Neuronal stem cell (in vitro differentiated cells): ENCODE data around the gene GNAQ.

Experiments used
- DNase-seq: peaks from one replicate; pipeline ENCODE4 v3.0.0-alpha.2; 2013; ENCODE audit warnings: low spot score
- H2AFZ ChIP-seq: one replicate; pipeline ENCODE4 v1.6.1; 2013; ENCODE audit warnings: mild to moderate bottlenecking, low read length, inconsistent platforms
- H2AK5ac ChIP-seq: 2 replicates; pipeline ENCODE4 v1.6.1; 2013; ENCODE audit warnings: low read depth, mild to moderate bottlenecking, inconsistent platforms, low read length, moderate library complexity, mixed read lengths
- H2BK120ac ChIP-seq: 2 replicates; pipeline ENCODE4 v1.6.1; 2013; ENCODE audit warnings: low read depth, mild to moderate bottlenecking, inconsistent platforms, low read length, moderate library complexity, mixed read lengths
- H2BK12ac ChIP-seq: one replicate; pipeline ENCODE4 v1.6.1; 2013; ENCODE audit warnings: low read length, inconsistent platforms
- H2BK15ac ChIP-seq: 2 replicates; pipeline ENCODE4 v1.6.1; 2013; ENCODE audit warnings: mild to moderate bottlenecking, low read length, inconsistent platforms, mixed read lengths
- H2BK5ac ChIP-seq: one replicate; pipeline ENCODE4 v1.6.1; 2013; ENCODE audit warnings: inconsistent platforms, mild to moderate bottlenecking, low read length, moderate library complexity
- H3K14ac ChIP-seq: one replicate; pipeline ENCODE4 v1.6.1; 2013; ENCODE audit warnings: low read length, inconsistent platforms
- H3K18ac ChIP-seq: 2 replicates; pipeline ENCODE4 v1.6.1; 2013; ENCODE audit warnings: low read length, inconsistent platforms
- H3K23ac ChIP-seq: 2 replicates; pipeline ENCODE4 v1.6.1; 2013; ENCODE audit warnings: low read depth, mild to moderate bottlenecking, mixed read lengths, low read length, inconsistent platforms; ENCODE audit not compliant: poor library complexity
- H3K27ac ChIP-seq: replicated peaks from 3 replicates; pipeline ENCODE4 v1.5.1; 2013; ENCODE audit warnings: low read length, inconsistent platforms
- H3K27me3 ChIP-seq, 3 experiments: 2 replicates each; pipeline ENCODE4 v1.6.1; 2013; ENCODE audit warnings: low read length in 3 of 3, mild to moderate bottlenecking in 2 of 3, inconsistent platforms in 1 of 3, low read depth in 1 of 3, mixed read lengths in 1 of 3, moderate library complexity in 1 of 3; ENCODE audit not compliant: control insufficient read depth in 3 of 3, insufficient read depth in 3 of 3
- H3K36me3 ChIP-seq, 2 donors: replicated peaks in 1 of 2; 2 replicates each; pipeline ENCODE4 v1.6.1; 2013; ENCODE audit warnings: low read length in 2 of 2; ENCODE audit not compliant: control insufficient read depth in 2 of 2, insufficient read depth in 2 of 2
- H3K4ac ChIP-seq: 2 replicates; pipeline ENCODE4 v1.6.1; 2013; ENCODE audit warnings: inconsistent platforms, mild to moderate bottlenecking, low read length, moderate library complexity
- H3K4me1 ChIP-seq, 2 donors: 1 replicate in 1 of 2; 2 replicates in 1 of 2; pipeline ENCODE4 v1.6.1; 2013; ENCODE audit warnings: low read length in 2 of 2, low read depth in 1 of 2; ENCODE audit not compliant: control insufficient read depth in 2 of 2, insufficient read depth in 1 of 2
- H3K4me2 ChIP-seq: one replicate; pipeline ENCODE4 v1.6.1; 2013; ENCODE audit warnings: mild to moderate bottlenecking, low read length, inconsistent platforms; ENCODE audit not compliant: insufficient read depth, poor library complexity, severe bottlenecking
- H3K4me3 ChIP-seq, 2 donors: 2 replicates each; pipeline ENCODE4 v1.5.1; 2013; ENCODE audit warnings: low read length in 2 of 2, mild to moderate bottlenecking in 2 of 2, inconsistent platforms in 1 of 2, moderate library complexity in 1 of 2
- H3K79me1 ChIP-seq: one replicate; pipeline ENCODE4 v1.6.1; 2013; ENCODE audit warnings: low read depth, mild to moderate bottlenecking, inconsistent platforms, low read length, moderate library complexity
- H3K9ac ChIP-seq: one replicate; pipeline ENCODE4 v1.6.1; 2013; ENCODE audit warnings: mild to moderate bottlenecking, low read depth, low read length, inconsistent platforms; ENCODE audit not compliant: poor library complexity
- H3K9me3 ChIP-seq, 2 donors: replicated peaks in 1 of 2; 2 replicates each; pipeline versions ENCODE3 to v1.6.1; 2013; ENCODE audit warnings: low read length in 2 of 2, mild to moderate bottlenecking in 2 of 2, inconsistent platforms in 1 of 2, low read depth in 1 of 2, mixed read lengths in 1 of 2, moderate library complexity in 1 of 2; ENCODE audit not compliant: control insufficient read depth in 2 of 2, insufficient read depth in 1 of 2
- H4K8ac ChIP-seq: one replicate; pipeline ENCODE4 v1.6.1; 2013; ENCODE audit warnings: low read depth, mild to moderate bottlenecking, inconsistent platforms, low read length, moderate library complexity
- H4K91ac ChIP-seq: one replicate; pipeline ENCODE4 v1.6.1; 2013; ENCODE audit warnings: low read length, low read depth, mild to moderate bottlenecking, inconsistent platforms; ENCODE audit not compliant: poor library complexity
- WGBS, 2 donors: extraction: QIAGEN DNeasy Blood & Tissue Kit; methylation state at CpG; one replicate each; pipeline ENCODE4 v1.1.7; 2013; ENCODE audit warnings: missing lambda C conversion rate in 2 of 2, mixed read lengths in 1 of 2; ENCODE audit not compliant: insufficient read length in 2 of 2, insufficient replicate concordance in 1 of 2; ENCODE audit errors: extremely low coverage in 2 of 2; 5-methylcytosine and 5-hydroxymethylcytosine counted together

Gene GNAQ

GRCh38 chr9:77857513-77858259 is 173.9 kb downstream of the GNAQ start:
- H2BK12ac ChIP-seq: no peak overlapping the region
- H3K9ac ChIP-seq: no peak overlapping the region
- no peak overlapping the region for H3K4me3 ChIP-seq
- H3K23ac ChIP-seq: no peak overlapping the region
- H2BK120ac ChIP-seq: no peak overlapping the region
- H3K14ac ChIP-seq: no peak overlapping the region
- no peak overlapping the region for H2BK5ac ChIP-seq
- no peak overlapping the region for H3K4me2 ChIP-seq
- no peak overlapping the region for H2BK15ac ChIP-seq
- H3K27me3 ChIP-seq: no peaks in the 10 kb centered on the region
- H4K8ac ChIP-seq: no peak overlapping the region
- peaks cover 0 to 1% of the 10 kb centered on the region in 2 donors for H3K4me1 ChIP-seq
- no peak overlapping the region for H4K91ac ChIP-seq
- H3K9me3 ChIP-seq: peaks cover 0 to 4% of the 10 kb centered on the region in 2 donors
- H3K4ac ChIP-seq: no peak overlapping the region
- no peaks in the 10 kb centered on the region for H3K36me3 ChIP-seq
- no peak for DNase-seq
- no peaks in the 10 kb centered on the region for H3K79me1 ChIP-seq
- no peak overlapping the region for H3K18ac ChIP-seq
- no peak overlapping the region for H2AK5ac ChIP-seq
- no peak overlapping the region for H2AFZ ChIP-seq
- WGBS, 2 donors: 92% methylated on average over 1 of the region's 2 CpGs; no CpG with 5 or more reads in 1 of the 2 donors
- H3K27ac ChIP-seq: no peak overlapping the region

GRCh38 chr9:77856615-77857014 is 175.0 kb downstream of the GNAQ start:
- Histone ChIP-seq H3K14ac (no peak overlapping the region), H2AK5ac (no peak overlapping the region), H3K79me1 (no peaks in the 10 kb centered on the region), H3K4me1 (peaks cover 0 to 1% of the 10 kb centered on the region in 2 donors), H2BK15ac (no peak overlapping the region), H3K27me3 (no peaks in the 10 kb centered on the region), H2AFZ (no peak overlapping the region), H2BK12ac (no peak overlapping the region), H3K36me3 (no peaks in the 10 kb centered on the region), H3K18ac (no peak overlapping the region), H3K4me3 (no peak overlapping the region), H4K8ac (no peak overlapping the region), H3K27ac (no peak overlapping the region), H4K91ac (no peak overlapping the region), H3K4me2 (no peak overlapping the region), H3K9ac (no peak overlapping the region), H3K9me3 (peaks cover 0 to 2% of the 10 kb centered on the region in 2 donors), H3K4ac (no peak overlapping the region), H2BK5ac (no peak overlapping the region), H2BK120ac (no peak overlapping the region), H3K23ac (no peak overlapping the region)
- no peak for DNase-seq
- WGBS, 2 donors: no CpG with 5 or more reads among the region's 1 CpG

GRCh38 chr9:77854916-77855311 is 176.7 kb downstream of the GNAQ start:
- Histone ChIP-seq H4K8ac (no peak overlapping the region), H2AK5ac (no peak overlapping the region), H3K14ac (no peak overlapping the region), H3K18ac (no peak overlapping the region), H2BK12ac (no peak overlapping the region), H2BK15ac (no peak overlapping the region), H3K9me3 (peaks cover 0 to 2% of the 10 kb centered on the region in 2 donors), H2AFZ (no peak overlapping the region), H3K4me1 (peaks cover 0 to 1% of the 10 kb centered on the region in 2 donors), H3K27me3 (no peaks in the 10 kb centered on the region), H3K4ac (no peak overlapping the region), H3K9ac (no peak overlapping the region), H4K91ac (no peak overlapping the region), H3K27ac (no peak overlapping the region), H3K4me2 (no peak overlapping the region), H3K4me3 (no peak overlapping the region), H3K36me3 (no peaks in the 10 kb centered on the region), H2BK5ac (no peak overlapping the region), H3K23ac (no peak overlapping the region), H3K79me1 (peaks cover 4% of the 10 kb centered on the region), H2BK120ac (no peak overlapping the region)
- WGBS, 2 donors: no CpG with 5 or more reads among the region's 1 CpG
- no peak for DNase-seq

- Histone ChIP-seq H3K27ac (no peak overlapping the region), H3K9ac (no peak overlapping the region), H4K8ac (no peak overlapping the region), H3K4ac (no peak overlapping the region), H3K27me3 (no peaks in the 10 kb centered on the region), H2AFZ (no peak overlapping the region), H3K4me3 (no peak overlapping the region), H2BK12ac (no peak overlapping the region), H3K14ac (no peak overlapping the region), H2BK15ac (no peak overlapping the region), H2AK5ac (no peak overlapping the region), H4K91ac (no peak overlapping the region), H3K4me1 (peaks cover 0 to 1% of the 10 kb centered on the region in 2 donors), H2BK5ac (no peak overlapping the region), H3K9me3 (peaks cover 0 to 2% of the 10 kb centered on the region in 2 donors), H3K4me2 (no peak overlapping the region), H3K36me3 (no peaks in the 10 kb centered on the region), H3K23ac (no peak overlapping the region), H3K18ac (no peak overlapping the region), H3K79me1 (peaks cover 4% of the 10 kb centered on the region), H2BK120ac (no peak overlapping the region)
- WGBS, 2 donors: no CpG with 5 or more reads among the region's 4 CpGs
- DNase-seq: no peak
Observed at GRCh38 chr9:77854258-77854915, 177.2 kb downstream of the GNAQ start.
